ENCODE data around the gene OSBPL8.

OSBPL8 gene

GRCh38 chr12:76555797-76556196, 3.8 kb downstream of the OSBPL8 start:
- Histone ChIP-seq H3K4me1 (ENCODE audit: insufficient read depth, insufficient read length) (no peaks in the 10 kb centered on the region), H3K4me3 (ENCODE audit: insufficient read length, low read depth) (no peak overlapping the region), H3K27me3 (ENCODE audit: insufficient read depth, insufficient read length) (no peaks in the 10 kb centered on the region), H3K9ac (ENCODE audit: insufficient read length, low read depth) (no peak overlapping the region), H3K9me3 (ENCODE audit: insufficient read depth, low read length) (no peaks in the 10 kb centered on the region), H3K36me3 (ENCODE audit: insufficient read depth, insufficient read length, low read length) (no peaks in the 10 kb centered on the region)
- DNase-seq (ENCODE audit: low read depth, low spot score) = no peak
- TF ChIP-seq ZNF274 (IDR thresholded peaks at IDR 0.05; ENCODE audit: low read depth, low read length) = no peak

- H3K4me3 ChIP-seq (ENCODE audit: insufficient read length, low read depth) = no peak overlapping the region
- no peak for DNase-seq (ENCODE audit: low read depth, low spot score)
- no peak for TF ChIP-seq ZNF274 (IDR thresholded peaks at IDR 0.05; ENCODE audit: low read depth, low read length)
- no peak for TF ChIP-seq YY1 (IDR thresholded peaks at IDR 0.05; ENCODE audit: insufficient read depth, insufficient read length)
- no peak for TF ChIP-seq SUZ12 (IDR thresholded peaks at IDR 0.05; ENCODE audit: extremely low read depth, insufficient read depth, insufficient read length)
- no peak overlapping the region for H3K9ac ChIP-seq (ENCODE audit: insufficient read length, low read depth)
- H3K27me3 ChIP-seq (ENCODE audit: insufficient read depth, insufficient read length) = no peaks in the 10 kb centered on the region
- no peaks in the 10 kb centered on the region for H3K36me3 ChIP-seq (ENCODE audit: insufficient read depth, insufficient read length, low read length)
- H3K9me3 ChIP-seq (ENCODE audit: insufficient read depth, low read length) = no peaks in the 10 kb centered on the region
- no peaks in the 10 kb centered on the region for H3K4me1 ChIP-seq (ENCODE audit: insufficient read depth, insufficient read length)
Measured at GRCh38 chr12:76555231-76555767, 4.3 kb downstream of the OSBPL8 start.

GRCh38 chr12:76554405-76555230, 5.0 kb downstream of the OSBPL8 start:
- TF ChIP-seq YY1 (IDR thresholded peaks at IDR 0.05; ENCODE audit: insufficient read depth, insufficient read length) (no peak), ZNF274 (IDR thresholded peaks at IDR 0.05; ENCODE audit: low read depth, low read length) (no peak), SUZ12 (IDR thresholded peaks at IDR 0.05; ENCODE audit: extremely low read depth, insufficient read depth, insufficient read length) (no peak)
- no peaks in the 10 kb centered on the region for H3K27me3 ChIP-seq (ENCODE audit: insufficient read depth, insufficient read length)
- no peak for DNase-seq (ENCODE audit: low read depth, low spot score)
- no peak overlapping the region for H3K9ac ChIP-seq (ENCODE audit: insufficient read length, low read depth)
- no peak overlapping the region for H3K4me3 ChIP-seq (ENCODE audit: insufficient read length, low read depth)
- H3K36me3 ChIP-seq (ENCODE audit: insufficient read depth, insufficient read length, low read length) = no peaks in the 10 kb centered on the region
- no peaks in the 10 kb centered on the region for H3K4me1 ChIP-seq (ENCODE audit: insufficient read depth, insufficient read length)
- H3K9me3 ChIP-seq (ENCODE audit: insufficient read depth, low read length) = no peaks in the 10 kb centered on the region

GRCh38 chr12:76552343-76552938, 7.1 kb downstream of the OSBPL8 start:
- TF ChIP-seq ZNF274 (IDR thresholded peaks at IDR 0.05; ENCODE audit: low read depth, low read length) = no peak
- TF ChIP-seq SUZ12 (IDR thresholded peaks at IDR 0.05; ENCODE audit: extremely low read depth, insufficient read depth, insufficient read length) = no peak
- no peak for TF ChIP-seq YY1 (IDR thresholded peaks at IDR 0.05; ENCODE audit: insufficient read depth, insufficient read length)
- Histone ChIP-seq H3K9me3 (ENCODE audit: insufficient read depth, low read length) (no peaks in the 10 kb centered on the region), H3K36me3 (ENCODE audit: insufficient read depth, insufficient read length, low read length) (no peaks in the 10 kb centered on the region), H3K27me3 (ENCODE audit: insufficient read depth, insufficient read length) (no peaks in the 10 kb centered on the region), H3K4me1 (ENCODE audit: insufficient read depth, insufficient read length) (no peaks in the 10 kb centered on the region), H3K4me3 (ENCODE audit: insufficient read length, low read depth) (no peak overlapping the region), H3K9ac (ENCODE audit: insufficient read length, low read depth) (no peak overlapping the region)
- DNase-seq (ENCODE audit: low read depth, low spot score) = no peak

GRCh38 chr12:76551482-76551888, 8.1 kb downstream of the OSBPL8 start:
- Histone ChIP-seq H3K9me3 (ENCODE audit: insufficient read depth, low read length) (no peaks in the 10 kb centered on the region), H3K9ac (ENCODE audit: insufficient read length, low read depth) (no peak overlapping the region), H3K4me3 (ENCODE audit: insufficient read length, low read depth) (no peak overlapping the region), H3K27me3 (ENCODE audit: insufficient read depth, insufficient read length) (no peaks in the 10 kb centered on the region), H3K36me3 (ENCODE audit: insufficient read depth, insufficient read length, low read length) (no peaks in the 10 kb centered on the region), H3K4me1 (ENCODE audit: insufficient read depth, insufficient read length) (no peaks in the 10 kb centered on the region)
- TF ChIP-seq YY1 (IDR thresholded peaks at IDR 0.05; ENCODE audit: insufficient read depth, insufficient read length) = no peak
- DNase-seq (ENCODE audit: low read depth, low spot score) = no peak

- no peak for TF ChIP-seq YY1 (IDR thresholded peaks at IDR 0.05; ENCODE audit: insufficient read depth, insufficient read length)
- no peak for TF ChIP-seq ZNF274 (IDR thresholded peaks at IDR 0.05; ENCODE audit: low read depth, low read length)
- no peak for TF ChIP-seq SUZ12 (IDR thresholded peaks at IDR 0.05; ENCODE audit: extremely low read depth, insufficient read depth, insufficient read length)
- Histone ChIP-seq H3K36me3 (ENCODE audit: insufficient read depth, insufficient read length, low read length) (no peaks in the 10 kb centered on the region), H3K4me3 (ENCODE audit: insufficient read length, low read depth) (no peak overlapping the region), H3K9ac (ENCODE audit: insufficient read length, low read depth) (no peak overlapping the region), H3K27me3 (ENCODE audit: insufficient read depth, insufficient read length) (no peaks in the 10 kb centered on the region), H3K9me3 (ENCODE audit: insufficient read depth, low read length) (no peaks in the 10 kb centered on the region), H3K4me1 (ENCODE audit: insufficient read depth, insufficient read length) (no peaks in the 10 kb centered on the region)
- no peak for DNase-seq (ENCODE audit: low read depth, low spot score)
Measured at GRCh38 chr12:76549131-76549530, 10.4 kb downstream of the OSBPL8 start.

GRCh38 chr12:76548222-76548837, 11.2 kb downstream of the OSBPL8 start:
- Histone ChIP-seq H3K4me3 (ENCODE audit: insufficient read length, low read depth) (no peak overlapping the region), H3K9me3 (ENCODE audit: insufficient read depth, low read length) (no peaks in the 10 kb centered on the region), H3K4me1 (ENCODE audit: insufficient read depth, insufficient read length) (no peaks in the 10 kb centered on the region), H3K27me3 (ENCODE audit: insufficient read depth, insufficient read length) (no peaks in the 10 kb centered on the region), H3K36me3 (ENCODE audit: insufficient read depth, insufficient read length, low read length) (no peaks in the 10 kb centered on the region), H3K9ac (ENCODE audit: insufficient read length, low read depth) (no peak overlapping the region)
- TF ChIP-seq YY1 (IDR thresholded peaks at IDR 0.05; ENCODE audit: insufficient read depth, insufficient read length) (no peak), ZNF274 (IDR thresholded peaks at IDR 0.05; ENCODE audit: low read depth, low read length) (no peak), SUZ12 (IDR thresholded peaks at IDR 0.05; ENCODE audit: extremely low read depth, insufficient read depth, insufficient read length) (no peak)
- no peak for DNase-seq (ENCODE audit: low read depth, low spot score)
